SIG-M5 treated with dmso at 0.1 percent for 504 hours (cell line): Measurements from ENCODE around the gene ELOVL4.

Experiments used
- DNase-seq: peaks from one replicate; lab custom pipeline; 2025; ENCODE audit not compliant: unreplicated experiment; lab: John Stamatoyannopoulos, UW

Gene ELOVL4

GRCh38 chr6:79947191-79948186 is at the start of gene ELOVL4:
ELOVL4 (minus strand) TSS chr6:79947553; CDS start chr6:79947279, 274 bp downstream.
- no peak for DNase-seq

- no peak for DNase-seq
Observed at GRCh38 chr6:79993911-79994309, 46.6 kb upstream of the ELOVL4 start.

- DNase-seq: peak; percentile 10
Observed at GRCh38 chr6:79993012-79993910, 45.9 kb upstream of the ELOVL4 start.

- DNase-seq: no peak
Observed at GRCh38 chr6:79989641-79990040, 42.3 kb upstream of the ELOVL4 start.

- no peak for DNase-seq
Observed at GRCh38 chr6:79985128-79985527, 37.8 kb upstream of the ELOVL4 start.

- peak; percentile 18 for DNase-seq
Observed at GRCh38 chr6:79984261-79984660, 36.9 kb upstream of the ELOVL4 start.

- no peak for DNase-seq
Observed at GRCh38 chr6:79981652-79982051, 34.3 kb upstream of the ELOVL4 start.

- no peak for DNase-seq
Observed at GRCh38 chr6:79971193-79971592, 23.8 kb upstream of the ELOVL4 start.

GRCh38 chr6:79969784-79970183 is 22.4 kb upstream of the ELOVL4 start:
- no peak for DNase-seq

- DNase-seq: no peak
Observed at GRCh38 chr6:79967178-79967577, 19.8 kb upstream of the ELOVL4 start.

- DNase-seq: no peak
Observed at GRCh38 chr6:79964607-79965081, 17.3 kb upstream of the ELOVL4 start.

- no peak for DNase-seq
Observed at GRCh38 chr6:79954849-79955248, 7.5 kb upstream of the ELOVL4 start.

- peak; percentile 64 for DNase-seq
Observed at GRCh38 chr6:79949233-79949632, 1.9 kb upstream of the ELOVL4 start.

- DNase-seq: peak; percentile 4
Observed at GRCh38 chr6:79946272-79947190, 822 bp downstream of the ELOVL4 start.

GRCh38 chr6:79943133-79943532 is 4.2 kb downstream of the ELOVL4 start:
- no peak for DNase-seq

GRCh38 chr6:79941489-79942151 is 5.7 kb downstream of the ELOVL4 start:
- DNase-seq: no peak

- no peak for DNase-seq
Observed at GRCh38 chr6:79928478-79928998, 18.8 kb downstream of the ELOVL4 start.

- no peak for DNase-seq
Observed at GRCh38 chr6:79927758-79928157, 19.6 kb downstream of the ELOVL4 start.

- DNase-seq: no peak
Observed at GRCh38 chr6:79923270-79923669, 24.1 kb downstream of the ELOVL4 start.

- no peak for DNase-seq
Observed at GRCh38 chr6:79922018-79922417, 25.3 kb downstream of the ELOVL4 start.
